HG02943 (cell line): Measurements from ENCODE around the gene GLRX2.
"Not testable (repeated sequence)": the region's sequence is repeated elsewhere in the genome, so short reads cannot be mapped to it uniquely, and the experiment has no call there.

Source experiments
- ATAC-seq: cut with Tn5 transposase; IDR thresholded peaks from one replicate; pipeline ENCODE4 v1.9.1; 2021; ENCODE audit warnings: mild to moderate bottlenecking, low read depth, moderate library complexity; ENCODE audit not compliant: unreplicated experiment

GLRX2 gene

GRCh38 chr1:193068013-193068412, 37.2 kb downstream of the GLRX2 start:
- no peak for ATAC-seq

- no peak for ATAC-seq
Observed at GRCh38 chr1:193066606-193067005, 38.6 kb downstream of the GLRX2 start.

GRCh38 chr1:193065954-193066353, 39.3 kb downstream of the GLRX2 start:
- ATAC-seq = no peak

GRCh38 chr1:193062698-193063463, 42.3 kb downstream of the GLRX2 start:
- ATAC-seq = no peak

- ATAC-seq = no peak
Observed at GRCh38 chr1:193060938-193061337, 44.3 kb downstream of the GLRX2 start.

- no peak for ATAC-seq
Observed at GRCh38 chr1:193060406-193060805, 44.8 kb downstream of the GLRX2 start.

GRCh38 chr1:193060115-193060403, 45.2 kb downstream of the GLRX2 start:
- ATAC-seq = no peak

- peak; percentile 93 for ATAC-seq
Observed at GRCh38 chr1:193059282-193060114, 45.7 kb downstream of the GLRX2 start, which contains the start of the genes RO60 and UCHL5. RO60 (plus strand) TSS chr1:193059612; CDS start chr1:193069055, 9,443 bp downstream. UCHL5 (minus strand) TSS chr1:193059360; CDS start chr1:193059260, 100 bp downstream.

- ATAC-seq = peak; percentile 43
Observed at GRCh38 chr1:193058529-193059281, 46.5 kb downstream of the GLRX2 start.

GRCh38 chr1:193054169-193054675, 51.0 kb downstream of the GLRX2 start:
- no peak for ATAC-seq

- ATAC-seq = not testable (repeated sequence)
Observed at GRCh38 chr1:193048913-193049312, 56.3 kb downstream of the GLRX2 start.
